Measurements from ENCODE around the gene SRPRB. TPM values are rescaled to one million over a fixed set of nuclear protein-coding genes. Genes with fewer than 3 reads are reported as not detected.
A peak's percentile ranks its signal among the peaks of the same experiment; 100 is the strongest.

SRPRB gene
- total RNA-seq, 1 donor, result 112 TPM

- no peak for TF ChIP-seq CTCF (IDR thresholded peaks at IDR 0.05; ENCODE audit: insufficient read depth, low read depth, low read length)
- H3K4me3 ChIP-seq (ENCODE audit: low read depth, low read length), result no peak overlapping the region
- no peak for DNase-seq (ENCODE audit: low read depth)
Observed at GRCh38 chr3:133759740-133760305, 45.8 kb upstream of the SRPRB start.

GRCh38 chr3:133760916-133761315 lies 44.7 kb upstream of the SRPRB start:
- no peak overlapping the region for H3K4me3 ChIP-seq (ENCODE audit: low read depth, low read length)
- DNase-seq (ENCODE audit: low read depth), result no peak
- TF ChIP-seq CTCF (IDR thresholded peaks at IDR 0.05; ENCODE audit: insufficient read depth, low read depth, low read length), result no peak

- DNase-seq (ENCODE audit: low read depth), result no peak
- TF ChIP-seq CTCF (IDR thresholded peaks at IDR 0.05; ENCODE audit: insufficient read depth, low read depth, low read length), result no peak
- H3K4me3 ChIP-seq (ENCODE audit: low read depth, low read length), result no peak overlapping the region
Observed at GRCh38 chr3:133761605-133762484, 43.8 kb upstream of the SRPRB start.

- no peak for DNase-seq (ENCODE audit: low read depth)
- TF ChIP-seq CTCF (IDR thresholded peaks at IDR 0.05; ENCODE audit: insufficient read depth, low read depth, low read length), result no peak
- no peak overlapping the region for H3K4me3 ChIP-seq (ENCODE audit: low read depth, low read length)
Observed at GRCh38 chr3:133762539-133762938, 43.1 kb upstream of the SRPRB start.

- peak; percentile 16 for DNase-seq (ENCODE audit: low read depth)
- no peak for TF ChIP-seq CTCF (IDR thresholded peaks at IDR 0.05; ENCODE audit: insufficient read depth, low read depth, low read length)
Observed at GRCh38 chr3:133763797-133764683, 41.6 kb upstream of the SRPRB start.

GRCh38 chr3:133765256-133765655 lies 40.4 kb upstream of the SRPRB start:
- no peak overlapping the region for H3K4me3 ChIP-seq (ENCODE audit: low read depth, low read length)
- no peak for TF ChIP-seq CTCF (IDR thresholded peaks at IDR 0.05; ENCODE audit: insufficient read depth, low read depth, low read length)
- DNase-seq (ENCODE audit: low read depth), result no peak

More at GRCh38 chr3:133763797-133764683, 41.6 kb upstream of the SRPRB start:
- no peak overlapping the region for H3K4me3 ChIP-seq (ENCODE audit: low read depth, low read length)
